ENCODE measurements around the gene OR10V1.

OR10V1 gene, protein sequence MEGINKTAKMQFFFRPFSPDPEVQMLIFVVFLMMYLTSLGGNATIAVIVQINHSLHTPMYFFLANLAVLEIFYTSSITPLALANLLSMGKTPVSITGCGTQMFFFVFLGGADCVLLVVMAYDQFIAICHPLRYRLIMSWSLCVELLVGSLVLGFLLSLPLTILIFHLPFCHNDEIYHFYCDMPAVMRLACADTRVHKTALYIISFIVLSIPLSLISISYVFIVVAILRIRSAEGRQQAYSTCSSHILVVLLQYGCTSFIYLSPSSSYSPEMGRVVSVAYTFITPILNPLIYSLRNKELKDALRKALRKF

DNA sequence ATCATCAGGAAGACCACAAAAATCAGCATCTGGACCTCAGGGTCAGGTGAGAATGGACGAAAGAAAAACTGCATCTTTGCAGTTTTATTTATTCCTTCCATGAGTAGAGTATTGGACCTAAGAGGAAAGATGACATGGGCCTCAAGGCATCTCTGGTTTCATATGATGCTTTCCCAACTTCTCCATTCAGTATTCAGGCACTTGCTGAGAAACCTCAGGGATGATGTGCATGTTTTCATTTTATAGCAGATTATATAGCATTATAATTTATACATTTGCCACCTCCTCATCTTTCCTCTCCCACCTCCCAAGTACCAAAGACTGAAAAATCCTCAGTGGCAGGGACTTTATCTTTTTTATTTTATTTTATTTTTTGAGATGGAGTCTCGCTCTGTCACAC is at the start of gene OR10V1:
Gene OR10V1 (minus strand): TSS at position 101 of the 400 bp plus-strand sequence. CDS start 0 bp downstream, at position 101.
- DNase-seq (ENCODE audit: low read depth) = no peak

DNA sequence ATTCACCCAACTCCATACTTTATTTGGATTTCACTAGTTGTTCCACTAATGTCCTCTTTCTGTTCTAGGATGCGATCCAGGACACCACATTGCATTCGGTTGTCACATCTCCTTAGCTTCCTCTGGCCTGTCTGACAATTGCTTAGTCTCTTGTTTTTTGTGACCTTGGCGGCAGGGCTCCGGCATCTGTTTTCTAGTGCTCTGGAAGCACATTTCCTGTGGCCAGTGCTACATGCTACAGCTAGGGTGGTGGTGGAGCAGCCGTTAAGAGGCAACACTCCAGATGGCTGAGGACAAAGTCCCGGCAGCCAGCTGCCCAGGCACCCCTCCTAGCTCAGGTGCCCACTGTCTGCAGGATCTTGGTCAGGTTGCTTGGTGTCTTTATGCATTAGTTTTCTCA is 48.3 kb upstream of the OR10V1 start:
- no peak for DNase-seq (ENCODE audit: low read depth)

DNA sequence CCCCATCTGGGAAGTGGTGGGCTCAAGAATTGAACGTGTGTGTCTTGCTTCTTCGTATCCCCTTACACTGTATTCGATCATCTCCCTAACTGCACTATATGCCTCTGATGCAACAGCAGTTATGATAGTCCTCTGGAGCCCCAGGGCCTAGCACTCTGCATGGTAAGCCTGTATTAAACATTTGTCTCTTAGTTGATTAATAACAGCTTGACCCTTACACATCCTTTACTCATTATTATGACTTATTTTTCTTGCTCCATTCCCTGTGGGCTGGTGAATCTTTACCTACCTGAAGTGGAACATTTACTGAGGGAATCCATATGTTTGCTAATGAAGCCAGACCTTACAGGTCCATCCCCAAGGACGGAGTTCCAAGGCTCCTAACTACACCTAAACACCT is 47.1 kb upstream of the OR10V1 start:
- no peak for DNase-seq (ENCODE audit: low read depth)

DNA sequence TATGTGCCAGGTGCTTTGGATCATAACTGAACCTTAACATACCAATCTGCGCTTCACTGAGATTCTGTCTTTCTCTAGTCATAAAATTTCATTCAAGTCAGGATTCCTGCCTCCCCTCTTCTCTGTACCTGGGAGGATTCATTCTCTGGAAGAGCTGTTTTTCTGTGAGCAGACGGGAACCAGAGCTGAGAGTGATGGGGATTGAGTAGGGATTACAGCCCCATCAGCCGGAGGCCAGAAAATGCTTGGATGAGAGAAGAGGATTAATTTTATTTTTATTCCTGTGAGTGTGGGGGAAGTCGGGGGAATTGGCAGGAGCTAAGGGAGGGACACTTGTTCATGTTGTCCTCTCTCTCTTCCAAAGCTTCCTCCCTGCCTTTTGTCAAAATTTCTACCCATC is 46.3 kb upstream of the OR10V1 start:
- DNase-seq (ENCODE audit: low read depth) = no peak

DNA sequence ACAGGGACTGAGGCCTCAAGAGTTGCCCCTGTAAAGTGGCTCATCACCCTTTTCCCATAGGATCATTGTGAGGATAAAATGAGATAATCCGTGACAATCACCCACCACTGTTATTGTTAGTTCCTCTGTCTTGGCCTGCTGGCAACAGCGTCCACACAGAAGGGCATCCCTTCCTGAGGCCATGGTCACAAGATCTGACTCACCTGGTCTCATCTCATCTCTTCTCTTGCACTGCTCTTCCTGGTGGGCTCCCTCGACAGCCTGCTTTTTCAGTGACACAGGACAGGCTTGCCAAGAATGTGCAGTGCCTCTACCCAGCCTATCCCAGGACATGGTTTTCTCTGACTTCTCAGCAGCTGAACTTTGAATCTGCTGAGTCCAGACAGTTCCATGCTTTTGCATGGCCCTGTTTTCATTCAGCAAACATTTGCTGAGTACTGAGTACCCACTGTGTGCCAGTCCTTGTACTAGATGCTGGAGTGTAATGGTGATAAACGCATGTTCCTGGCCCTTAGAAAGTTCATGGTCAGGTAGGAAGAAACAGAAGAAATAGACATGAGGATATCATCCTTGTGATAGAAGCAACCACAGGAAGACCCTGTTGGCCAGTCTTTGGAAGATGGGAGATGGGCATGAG is 44.9 kb upstream of the OR10V1 start:
- DNase-seq (ENCODE audit: low read depth) = no peak

DNA sequence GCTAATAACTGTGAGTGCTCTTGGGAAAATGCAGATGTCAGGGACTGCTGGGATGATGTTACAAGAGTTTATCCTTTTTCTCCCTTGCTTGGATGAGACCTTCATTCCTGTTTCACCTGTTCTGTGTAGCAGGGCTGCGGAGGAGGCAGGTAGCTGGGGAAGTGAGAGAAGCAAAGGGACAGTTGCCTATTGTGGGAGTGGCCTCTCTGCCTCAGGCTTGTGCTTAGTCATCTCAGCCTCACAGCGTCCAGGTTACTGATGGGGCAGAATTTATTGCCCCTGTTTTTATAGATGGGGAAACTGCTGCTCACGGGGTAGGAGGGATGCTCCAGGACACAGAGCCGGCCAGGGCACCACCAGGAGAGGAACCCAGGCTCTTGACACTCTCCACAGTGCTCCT is 43.2 kb upstream of the OR10V1 start:
- no peak for DNase-seq (ENCODE audit: low read depth)

DNA sequence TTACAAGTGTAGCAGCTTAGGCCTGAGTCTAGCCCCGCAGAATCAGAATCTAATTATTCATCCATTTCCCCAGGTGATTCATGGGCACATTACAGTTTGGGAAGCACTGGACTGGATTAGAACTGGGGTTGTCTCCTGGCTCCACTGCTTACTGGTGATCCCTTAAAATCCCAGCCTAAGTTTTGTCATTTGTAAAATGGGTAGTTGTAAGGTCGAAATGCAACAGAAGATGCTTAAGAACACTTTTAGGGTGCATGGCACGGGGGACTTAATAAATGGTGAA is 42.9 kb upstream of the OR10V1 start:
- DNase-seq (ENCODE audit: low read depth) = no peak

DNA sequence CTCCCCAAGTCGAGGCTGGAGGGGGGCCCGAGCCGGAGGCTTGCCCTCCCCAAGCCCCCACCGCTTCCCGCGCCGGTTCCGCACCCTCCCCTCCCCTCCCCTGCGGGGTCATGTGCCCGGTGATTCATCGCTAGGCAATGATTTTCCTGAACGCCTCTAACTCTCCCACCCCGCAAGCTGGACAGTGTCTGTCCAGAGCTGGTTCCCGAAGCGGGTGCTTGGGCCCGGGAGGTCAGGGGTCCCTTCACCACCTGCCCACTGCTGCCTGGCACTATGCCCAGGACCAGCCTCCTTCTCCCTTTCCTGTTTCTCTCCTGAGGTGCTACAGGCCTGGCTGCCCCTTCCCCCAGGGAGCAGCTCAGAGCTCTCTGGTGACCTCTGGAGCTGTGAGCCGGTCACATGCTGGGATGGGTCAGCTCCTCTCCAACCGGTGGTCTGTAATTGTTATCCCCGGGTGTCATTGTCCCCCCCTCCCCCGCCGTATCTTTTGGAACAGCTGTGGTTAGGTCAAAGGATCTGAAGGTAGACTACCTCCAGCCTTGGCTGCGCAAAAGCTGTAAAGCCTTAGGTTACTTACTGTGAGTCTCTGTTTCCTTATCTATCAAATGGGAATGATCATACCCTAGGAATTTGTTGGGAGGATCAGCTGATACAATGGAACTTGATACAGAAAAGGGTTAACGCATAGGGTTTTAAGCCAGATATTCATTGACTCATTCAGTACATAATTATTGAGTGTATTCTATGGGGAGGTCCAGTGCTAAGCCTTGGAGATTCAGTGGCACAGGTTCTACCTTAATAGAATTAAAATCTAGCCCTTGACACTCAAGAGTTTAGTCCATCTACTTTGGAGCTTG is 42.3 kb upstream of the OR10V1 start:
- peak; percentile 27 for DNase-seq (ENCODE audit: low read depth)

DNA sequence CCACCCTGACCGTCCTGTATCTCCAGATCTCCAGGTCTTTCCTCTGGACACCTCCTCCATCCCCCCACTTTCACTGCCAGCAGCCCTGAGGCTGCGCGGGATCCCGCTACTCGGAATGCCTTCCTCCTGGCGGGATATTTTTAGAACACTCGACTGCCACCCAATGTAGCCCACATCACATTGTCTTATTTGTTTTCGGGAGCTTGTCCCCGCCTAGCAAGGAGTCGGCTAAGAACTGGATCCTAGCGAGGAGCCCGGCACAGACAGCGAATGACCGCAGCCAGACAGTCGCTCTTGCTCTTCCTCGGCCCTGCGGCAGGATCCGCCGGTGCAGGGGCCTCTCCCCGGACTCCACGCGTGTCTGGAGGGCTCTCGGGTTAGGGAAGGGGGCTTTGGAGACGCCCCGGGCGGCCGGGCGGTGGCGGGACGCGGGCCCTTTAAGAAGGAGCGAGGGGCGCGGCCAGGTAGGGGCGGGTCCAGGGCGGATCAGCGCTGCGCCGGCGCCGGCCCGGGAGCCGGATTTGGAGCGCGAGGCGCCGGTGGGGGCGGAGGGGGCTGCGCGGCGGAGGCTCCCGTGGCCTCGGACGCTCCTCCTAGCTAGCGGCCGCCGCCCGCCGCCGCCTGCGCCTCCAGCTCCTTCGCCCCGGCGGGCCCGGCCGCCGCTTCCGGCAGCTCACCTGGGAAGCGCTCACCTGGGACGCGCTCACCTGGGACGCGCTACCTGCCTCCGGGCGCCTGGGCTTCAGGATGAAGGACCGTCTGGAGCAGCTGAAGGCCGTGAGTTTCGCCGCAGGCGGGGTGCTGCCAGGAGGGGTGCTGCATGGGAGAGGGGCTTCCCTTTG is 41.4 kb upstream of the OR10V1 start, which contains the start of gene STX3:
Gene STX3 (plus strand): TSS at position 518 of the 842 bp plus-strand sequence. CDS start 230 bp downstream, at position 748.
- DNase-seq (ENCODE audit: low read depth) = peak; percentile 33

DNA sequence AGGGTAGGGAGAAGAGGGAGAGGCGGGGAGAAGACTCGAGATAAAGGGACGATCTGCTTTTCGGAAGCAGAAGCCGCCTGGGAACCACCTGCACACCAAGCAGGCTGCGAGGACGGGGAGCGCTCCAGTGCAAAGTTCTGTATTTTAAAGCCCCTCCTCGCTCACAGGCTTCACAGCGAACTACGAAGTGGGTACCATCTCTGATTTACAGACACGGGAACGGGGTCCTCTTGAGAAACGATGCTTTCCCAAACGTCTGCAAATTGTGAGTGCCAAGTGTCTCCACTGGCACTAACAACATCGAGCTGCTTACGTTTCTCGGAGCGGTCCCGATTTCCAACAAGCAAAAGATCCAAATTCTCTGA is 40.8 kb upstream of the OR10V1 start:
- DNase-seq (ENCODE audit: low read depth) = no peak

DNA sequence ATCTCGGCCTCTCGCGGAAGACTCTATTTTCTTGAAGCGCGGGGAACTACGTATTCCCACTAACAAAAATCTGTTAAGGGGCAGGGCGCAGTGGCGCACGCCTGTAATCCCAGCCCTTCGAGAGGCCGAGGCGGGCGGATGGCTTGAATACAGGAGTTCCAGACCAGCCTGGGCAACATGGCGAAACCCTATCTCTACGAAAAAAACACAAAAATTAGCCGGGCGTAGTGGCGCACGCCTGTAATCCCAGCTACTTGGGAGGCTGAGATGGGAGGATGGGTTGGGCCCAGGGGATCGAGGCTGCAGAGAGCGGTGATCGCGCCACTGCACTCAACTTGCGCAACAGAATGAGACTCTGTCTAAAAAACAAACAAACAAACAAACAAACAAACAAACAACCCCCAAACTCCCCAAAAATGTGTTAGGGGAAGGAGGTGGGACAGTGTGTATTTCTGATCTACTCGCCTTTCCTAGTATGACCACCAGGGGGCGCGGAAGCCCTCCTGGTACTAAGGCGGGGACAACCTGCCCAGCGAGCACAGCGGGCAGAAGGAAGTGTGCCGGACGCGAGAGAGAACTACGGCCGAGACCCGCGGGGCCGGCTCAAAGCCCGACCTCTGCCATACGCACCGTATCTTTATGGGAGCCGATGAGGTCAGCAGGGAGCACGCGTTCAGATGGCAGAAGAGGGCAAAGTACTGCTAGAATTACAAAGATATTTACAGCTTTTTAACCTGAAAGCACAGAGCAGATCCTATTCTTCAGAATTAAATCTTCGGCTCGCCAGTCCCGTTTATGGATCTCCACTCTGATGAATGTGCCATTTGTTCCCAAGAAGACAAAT is 40.2 kb upstream of the OR10V1 start:
- peak; percentile 55 for DNase-seq (ENCODE audit: low read depth)

DNA sequence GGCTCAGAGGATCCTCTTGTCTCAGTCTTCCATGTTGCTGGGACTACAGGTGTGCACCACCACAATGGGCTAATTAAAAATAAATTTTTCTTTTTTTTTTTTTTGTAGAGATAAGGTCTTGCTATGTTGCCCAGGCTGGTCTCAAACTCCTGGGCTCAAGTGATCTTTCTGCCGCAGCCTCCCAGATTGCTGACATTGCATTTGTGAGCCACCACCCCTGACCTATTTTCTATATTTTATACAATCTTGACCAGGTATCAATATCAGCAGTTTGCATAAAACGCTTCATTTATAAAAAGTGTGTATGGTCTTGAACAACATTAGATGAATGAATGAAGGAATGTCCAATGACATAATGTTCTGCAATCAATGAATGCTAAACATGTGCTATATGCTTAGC is 32.5 kb upstream of the OR10V1 start:
- DNase-seq (ENCODE audit: low read depth) = no peak

DNA sequence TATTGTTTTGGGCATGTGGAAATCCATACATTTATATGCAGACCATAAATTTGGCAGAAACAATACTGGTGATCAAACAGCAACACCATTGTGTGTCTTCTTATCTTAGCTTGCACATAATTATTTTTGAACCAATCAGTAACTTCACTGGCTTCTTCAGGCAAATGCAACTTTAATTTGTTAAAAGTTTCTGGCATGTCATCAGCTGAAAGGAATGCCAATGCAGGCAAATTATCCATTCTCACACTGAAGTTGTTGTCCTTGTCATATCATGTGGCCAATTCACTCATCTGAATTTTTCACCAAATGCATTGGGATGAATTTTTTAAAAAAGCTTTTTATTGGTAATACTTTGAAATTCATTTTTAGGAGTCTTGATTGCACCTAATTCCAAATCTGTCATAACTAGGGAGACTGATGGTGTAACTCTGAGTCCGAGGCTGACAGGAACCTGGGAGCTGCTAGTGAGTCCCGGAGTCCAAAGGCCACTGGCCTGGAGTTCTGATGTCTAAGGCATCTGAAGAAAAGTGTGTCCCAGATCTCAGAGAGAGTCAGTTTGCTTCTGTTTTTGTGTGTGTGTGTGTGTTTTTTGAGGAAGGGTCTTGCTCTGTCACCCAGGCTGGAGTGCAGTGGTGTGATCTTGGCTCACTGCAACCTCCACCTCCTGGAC is 17.4 kb upstream of the OR10V1 start:
- DNase-seq (ENCODE audit: low read depth) = no peak

DNA sequence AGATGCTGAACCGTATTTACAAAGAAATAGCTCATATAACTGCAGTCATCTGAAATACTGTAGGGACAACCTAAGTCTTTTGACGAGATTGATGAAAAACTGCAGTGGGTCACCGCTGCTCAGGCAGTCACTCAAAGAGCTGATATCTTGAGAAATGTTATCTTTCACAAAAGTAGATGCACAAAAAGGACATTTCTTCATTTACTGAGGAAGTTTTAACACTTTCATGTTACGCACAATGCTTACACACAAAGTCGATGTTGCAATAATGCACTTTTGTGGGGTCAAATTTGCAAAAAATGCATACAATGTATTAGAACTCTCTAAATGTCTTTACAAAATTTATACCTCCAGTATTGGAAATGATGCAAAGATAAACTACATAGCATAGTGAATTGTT is 16.2 kb upstream of the OR10V1 start:
- DNase-seq (ENCODE audit: low read depth) = no peak

DNA sequence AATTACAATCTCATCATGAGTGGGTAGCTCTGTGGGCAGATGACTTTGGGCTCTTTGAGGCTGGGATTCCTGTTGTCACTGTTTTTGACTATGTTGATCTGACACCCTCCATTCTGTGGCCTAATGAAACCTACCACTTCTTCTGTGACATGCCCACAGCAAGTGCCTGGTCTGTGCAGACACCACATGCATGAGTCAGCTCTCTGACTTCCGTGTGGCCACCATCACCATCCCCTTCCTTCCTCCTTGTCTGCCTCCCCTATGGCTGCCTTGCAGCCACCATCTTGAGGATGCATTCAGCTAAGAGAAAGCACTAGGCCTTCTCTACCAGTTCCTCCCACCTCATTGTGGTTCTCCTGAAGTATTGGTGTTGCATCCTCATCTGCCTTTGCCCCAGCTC is 15.3 kb upstream of the OR10V1 start:
- no peak for DNase-seq (ENCODE audit: low read depth)

DNA sequence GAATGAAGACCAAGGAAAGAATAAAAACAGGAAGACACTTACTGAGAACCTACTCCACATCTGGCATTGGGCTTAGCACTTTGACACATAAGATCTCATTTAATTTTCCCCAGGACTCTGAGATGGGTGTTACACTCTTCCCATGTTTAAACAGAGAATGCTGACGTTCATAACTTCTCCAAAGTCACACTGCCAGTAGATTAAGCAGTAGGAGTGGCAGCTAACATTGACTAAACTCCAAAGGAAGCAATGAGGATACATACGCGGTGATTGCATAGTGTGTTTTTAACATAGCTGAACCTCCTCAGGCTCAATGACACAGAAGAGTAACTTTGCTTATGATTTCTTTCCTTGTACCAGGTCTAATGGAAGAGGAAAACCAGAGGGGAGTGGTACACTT is 14.5 kb upstream of the OR10V1 start:
- DNase-seq (ENCODE audit: low read depth) = no peak

DNA sequence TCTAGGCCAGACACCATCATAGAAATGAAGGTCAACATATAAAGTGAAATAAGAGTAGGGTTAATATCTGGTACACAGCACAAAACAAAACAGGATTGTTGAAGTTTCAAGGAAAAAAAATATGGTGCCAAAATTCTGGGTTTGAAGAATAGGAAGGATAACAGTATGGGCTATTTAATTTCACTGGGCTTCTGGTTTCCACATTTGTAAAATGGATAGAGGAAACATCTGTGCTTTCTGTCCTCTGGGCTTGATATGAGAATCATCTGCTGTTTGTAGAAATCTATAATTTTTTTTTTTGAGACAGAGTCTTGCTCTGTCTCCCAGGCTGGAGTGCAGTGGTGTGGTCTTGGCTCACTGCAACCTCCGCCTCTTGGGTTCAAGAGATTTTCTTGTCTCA is 13.8 kb upstream of the OR10V1 start:
- DNase-seq (ENCODE audit: low read depth) = no peak

DNA sequence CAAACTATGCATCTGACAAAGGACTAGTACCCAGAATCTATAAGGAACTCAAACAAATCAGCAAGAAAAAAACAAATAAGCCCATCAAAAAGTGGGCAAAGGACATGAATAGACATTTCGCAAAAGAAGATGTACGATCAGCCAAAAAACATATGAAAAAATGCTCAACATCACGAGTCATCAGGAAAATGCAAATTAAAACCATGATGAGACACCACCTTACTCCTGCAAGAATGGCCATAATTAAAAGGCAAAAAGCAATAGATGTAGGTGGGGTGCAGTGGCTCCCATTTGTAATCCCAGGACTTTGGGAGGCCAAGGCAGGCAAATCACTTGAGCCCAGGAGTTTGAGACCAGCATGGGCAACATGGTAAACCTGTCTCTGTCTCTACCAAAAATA is 10.4 kb upstream of the OR10V1 start:
- DNase-seq (ENCODE audit: low read depth) = no peak

DNA sequence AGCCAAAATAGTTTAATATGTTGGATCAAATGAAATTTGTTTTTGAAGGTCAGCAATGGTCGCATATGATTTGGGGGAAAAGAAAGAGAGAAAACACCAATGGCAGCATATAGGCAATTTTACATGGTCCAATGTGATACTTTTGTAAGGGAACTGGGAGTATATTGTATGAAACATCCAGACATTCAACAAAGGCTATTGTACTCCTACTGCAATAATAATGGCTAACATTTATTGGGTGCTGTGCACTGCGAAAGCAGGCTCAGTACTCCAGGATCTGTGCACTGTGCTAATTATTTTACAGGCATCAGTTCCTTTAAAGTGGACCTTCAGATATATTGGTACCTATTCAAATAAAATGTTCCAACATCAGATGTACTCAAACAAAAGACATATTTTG is 5.9 kb upstream of the OR10V1 start:
- no peak for DNase-seq (ENCODE audit: low read depth)

DNA sequence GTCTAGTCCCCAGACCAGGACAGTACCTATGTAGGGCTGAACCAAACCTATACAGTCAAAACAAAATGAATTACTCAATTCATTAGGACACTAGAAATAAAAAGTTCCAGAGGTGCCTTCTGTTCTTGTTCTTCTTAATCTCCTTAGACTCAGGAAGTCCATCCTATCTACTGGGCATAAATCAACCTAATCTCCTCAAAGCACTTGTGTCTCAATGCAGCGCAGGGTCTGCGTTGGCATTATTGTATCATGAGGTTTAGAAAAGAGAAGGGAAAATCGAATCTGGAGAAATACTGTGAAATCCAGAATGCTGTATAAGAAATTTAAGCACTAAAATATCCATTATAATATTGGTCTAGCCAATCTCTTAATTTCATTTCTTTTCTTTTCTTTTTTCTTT is 2.4 kb upstream of the OR10V1 start:
- no peak for DNase-seq (ENCODE audit: low read depth)

All from fibroblast of the conjunctiva (primary cell).